ENCODE data around the gene NCAPH2. TPM values are rescaled to one million over a fixed set of nuclear protein-coding genes. Genes with fewer than 3 reads are reported as not detected.

NCAPH2 gene
- total and polyA plus RNA-seq, 2 of the 13 experiments (the other 11 are each of a cell fraction or from before 2014, with no cell fraction given): 28.1 to 64.4 TPM

DNA sequence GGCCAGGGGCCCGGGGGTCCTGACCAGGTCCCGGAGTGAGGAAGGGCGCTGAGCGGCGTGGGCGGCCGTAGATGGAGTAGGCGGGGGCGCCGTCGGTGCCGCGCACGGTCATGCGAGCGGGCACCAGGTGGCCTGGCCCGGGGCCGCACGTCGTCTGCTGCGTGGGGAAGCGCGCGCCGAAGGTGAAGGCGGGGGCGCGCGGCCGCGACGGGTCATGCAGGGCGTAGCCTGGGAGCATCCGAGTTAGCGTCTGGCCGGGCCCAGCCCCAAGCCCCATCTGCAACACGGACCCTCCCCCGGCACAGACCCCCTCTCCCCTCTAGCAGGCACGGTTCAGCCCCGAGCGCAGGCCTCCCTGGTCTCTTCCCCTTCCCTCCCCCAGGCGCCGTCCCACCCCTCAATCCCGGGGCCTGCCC is 23.5 kb downstream of the NCAPH2 start (continued):
- TF ChIP-seq HIVEP1 (CRISPR knock-in tag; IDR thresholded peaks at IDR 0.05) (no peak), ZNF563 (CRISPR knock-in tag; IDR thresholded peaks at IDR 0.05) (no peak; the same call in 1 of the 2 replicates), ZNF816 (CRISPR knock-in tag; IDR thresholded peaks at IDR 0.05; ENCODE audit: borderline replicate concordance) (no peak), ZMYM4 (CRISPR knock-in tag; IDR thresholded peaks at IDR 0.05) (no peak), ZBTB3 (CRISPR knock-in tag; IDR thresholded peaks at IDR 0.05; ENCODE audit: borderline replicate concordance, low read depth) (no peak), HNRNPUL1 (IDR thresholded peaks at IDR 0.05; ENCODE audit: low read depth, low read length) (no peak), ZFP62 (CRISPR knock-in tag; IDR thresholded peaks at IDR 0.05) (no peak), MTA3 (CRISPR knock-in tag; IDR thresholded peaks at IDR 0.05) (no peak), ZNF484 (CRISPR knock-in tag; IDR thresholded peaks at IDR 0.05; ENCODE audit: borderline replicate concordance, low read depth) (no peak), MEIS1 (CRISPR knock-in tag; IDR thresholded peaks at IDR 0.05; ENCODE audit: borderline replicate concordance) (no peak), ZNF350 (CRISPR knock-in tag; IDR thresholded peaks at IDR 0.05; ENCODE audit: borderline replicate concordance, low read depth) (no peak), ZMYM2 (CRISPR knock-in tag; IDR thresholded peaks at IDR 0.05) (no peak), ZNF501 (CRISPR knock-in tag; IDR thresholded peaks at IDR 0.05) (peak; percentile 34; the same call in 1 of the 2 replicates), FOXO1 (CRISPR knock-in tag; IDR thresholded peaks at IDR 0.05) (no peak), ZNF772 (CRISPR knock-in tag; IDR thresholded peaks at IDR 0.05) (no peak), ZNF543 (CRISPR knock-in tag; IDR thresholded peaks at IDR 0.05) (no peak), NR1H2 (CRISPR knock-in tag; IDR thresholded peaks at IDR 0.05; ENCODE audit: borderline replicate concordance, low read depth) (no peak), SIX1 (CRISPR knock-in tag; IDR thresholded peaks at IDR 0.05; ENCODE audit: borderline replicate concordance) (no peak), GLI4 (CRISPR knock-in tag; IDR thresholded peaks at IDR 0.05; ENCODE audit: borderline replicate concordance) (no peak)
- TF ChIP-seq, protein P1, sequence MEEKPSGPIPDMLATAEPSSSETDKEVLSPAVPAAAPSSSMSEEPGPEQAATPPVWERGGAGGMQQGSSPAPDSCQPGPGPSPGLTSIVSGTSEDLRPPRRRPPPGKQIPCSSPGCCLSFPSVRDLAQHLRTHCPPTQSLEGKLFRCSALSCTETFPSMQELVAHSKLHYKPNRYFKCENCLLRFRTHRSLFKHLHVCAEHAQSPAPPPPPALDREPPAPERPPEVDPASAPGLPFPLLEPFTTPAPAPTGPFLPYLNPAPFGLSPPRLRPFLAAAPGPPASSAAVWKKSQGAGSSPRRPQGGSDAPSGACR (CRISPR knock-in tag; IDR thresholded peaks at IDR 0.05): no peak; the same call in 1 of the 2 replicates
- TF ChIP-seq, protein P2, sequence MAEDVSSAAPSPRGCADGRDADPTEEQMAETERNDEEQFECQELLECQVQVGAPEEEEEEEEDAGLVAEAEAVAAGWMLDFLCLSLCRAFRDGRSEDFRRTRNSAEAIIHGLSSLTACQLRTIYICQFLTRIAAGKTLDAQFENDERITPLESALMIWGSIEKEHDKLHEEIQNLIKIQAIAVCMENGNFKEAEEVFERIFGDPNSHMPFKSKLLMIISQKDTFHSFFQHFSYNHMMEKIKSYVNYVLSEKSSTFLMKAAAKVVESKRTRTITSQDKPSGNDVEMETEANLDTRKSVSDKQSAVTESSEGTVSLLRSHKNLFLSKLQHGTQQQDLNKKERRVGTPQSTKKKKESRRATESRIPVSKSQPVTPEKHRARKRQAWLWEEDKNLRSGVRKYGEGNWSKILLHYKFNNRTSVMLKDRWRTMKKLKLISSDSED (CRISPR knock-in tag; IDR thresholded peaks at IDR 0.05): no peak
- TF ChIP-seq, protein P3, sequence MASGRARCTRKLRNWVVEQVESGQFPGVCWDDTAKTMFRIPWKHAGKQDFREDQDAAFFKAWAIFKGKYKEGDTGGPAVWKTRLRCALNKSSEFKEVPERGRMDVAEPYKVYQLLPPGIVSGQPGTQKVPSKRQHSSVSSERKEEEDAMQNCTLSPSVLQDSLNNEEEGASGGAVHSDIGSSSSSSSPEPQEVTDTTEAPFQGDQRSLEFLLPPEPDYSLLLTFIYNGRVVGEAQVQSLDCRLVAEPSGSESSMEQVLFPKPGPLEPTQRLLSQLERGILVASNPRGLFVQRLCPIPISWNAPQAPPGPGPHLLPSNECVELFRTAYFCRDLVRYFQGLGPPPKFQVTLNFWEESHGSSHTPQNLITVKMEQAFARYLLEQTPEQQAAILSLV (CRISPR knock-in tag; IDR thresholded peaks at IDR 0.05; ENCODE audit: borderline replicate concordance): no peak
- TF ChIP-seq, protein P4, sequence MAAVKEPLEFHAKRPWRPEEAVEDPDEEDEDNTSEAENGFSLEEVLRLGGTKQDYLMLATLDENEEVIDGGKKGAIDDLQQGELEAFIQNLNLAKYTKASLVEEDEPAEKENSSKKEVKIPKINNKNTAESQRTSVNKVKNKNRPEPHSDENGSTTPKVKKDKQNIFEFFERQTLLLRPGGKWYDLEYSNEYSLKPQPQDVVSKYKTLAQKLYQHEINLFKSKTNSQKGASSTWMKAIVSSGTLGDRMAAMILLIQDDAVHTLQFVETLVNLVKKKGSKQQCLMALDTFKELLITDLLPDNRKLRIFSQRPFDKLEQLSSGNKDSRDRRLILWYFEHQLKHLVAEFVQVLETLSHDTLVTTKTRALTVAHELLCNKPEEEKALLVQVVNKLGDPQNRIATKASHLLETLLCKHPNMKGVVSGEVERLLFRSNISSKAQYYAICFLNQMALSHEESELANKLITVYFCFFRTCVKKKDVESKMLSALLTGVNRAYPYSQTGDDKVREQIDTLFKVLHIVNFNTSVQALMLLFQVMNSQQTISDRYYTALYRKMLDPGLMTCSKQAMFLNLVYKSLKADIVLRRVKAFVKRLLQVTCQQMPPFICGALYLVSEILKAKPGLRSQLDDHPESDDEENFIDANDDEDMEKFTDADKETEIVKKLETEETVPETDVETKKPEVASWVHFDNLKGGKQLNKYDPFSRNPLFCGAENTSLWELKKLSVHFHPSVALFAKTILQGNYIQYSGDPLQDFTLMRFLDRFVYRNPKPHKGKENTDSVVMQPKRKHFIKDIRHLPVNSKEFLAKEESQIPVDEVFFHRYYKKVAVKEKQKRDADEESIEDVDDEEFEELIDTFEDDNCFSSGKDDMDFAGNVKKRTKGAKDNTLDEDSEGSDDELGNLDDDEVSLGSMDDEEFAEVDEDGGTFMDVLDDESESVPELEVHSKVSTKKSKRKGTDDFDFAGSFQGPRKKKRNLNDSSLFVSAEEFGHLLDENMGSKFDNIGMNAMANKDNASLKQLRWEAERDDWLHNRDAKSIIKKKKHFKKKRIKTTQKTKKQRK (IDR thresholded peaks at IDR 0.05; ENCODE audit: low read length): no peak
- TF ChIP-seq, protein P5, sequence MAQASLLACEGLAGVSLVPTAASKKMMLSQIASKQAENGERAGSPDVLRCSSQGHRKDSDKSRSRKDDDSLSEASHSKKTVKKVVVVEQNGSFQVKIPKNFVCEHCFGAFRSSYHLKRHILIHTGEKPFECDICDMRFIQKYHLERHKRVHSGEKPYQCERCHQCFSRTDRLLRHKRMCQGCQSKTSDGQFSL (CRISPR knock-in tag; IDR thresholded peaks at IDR 0.05): no peak

Data from HepG2 (cell line).